ENCODE measurements around the gene ACOT6.

ACOT6 gene

DNA sequence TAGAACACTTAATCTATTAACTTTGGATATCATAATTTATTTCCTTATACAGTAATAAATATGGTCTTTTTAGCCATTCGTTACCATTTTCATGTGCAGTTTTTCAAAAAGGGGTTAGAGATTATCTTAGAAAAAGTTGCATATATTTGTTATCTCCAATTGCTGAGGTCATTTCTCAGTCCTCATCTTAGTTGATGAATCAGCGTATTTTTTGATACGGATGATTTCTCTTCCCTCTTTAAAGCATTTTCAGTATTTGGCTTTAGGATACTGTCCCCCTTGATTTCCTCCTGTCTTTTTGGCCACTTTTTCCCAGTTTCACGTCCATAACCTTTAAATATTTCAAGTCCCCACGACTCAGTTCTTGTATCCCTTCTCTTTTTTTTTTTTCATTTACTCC lies 54.3 kb downstream of the ACOT6 start:
- Histone ChIP-seq H3K27ac (ENCODE audit: insufficient read depth, low read length, poor library complexity, severe bottlenecking) (no peak overlapping the region), H3K36me3 (ENCODE audit: control insufficient read depth, insufficient read depth, low read length) (no peaks in the 10 kb centered on the region), H3K4me1 (ENCODE audit: control insufficient read depth, insufficient read depth, low read length, poor library complexity, severe bottlenecking) (no peaks in the 10 kb centered on the region), H3K27me3 (replicated peaks; ENCODE audit: control insufficient read depth, insufficient read depth, low read length, poor library complexity, severe bottlenecking) (no peaks in the 10 kb centered on the region), H3K9me3 (ENCODE audit: control insufficient read depth, low read length) (no peaks in the 10 kb centered on the region), H3K4me3 (ENCODE audit: insufficient read depth, low read depth, low read length, poor library complexity, severe bottlenecking) (no peak overlapping the region)
- DNase-seq, result no peak

- DNase-seq, result no peak
- H3K27me3 ChIP-seq (replicated peaks; ENCODE audit: control insufficient read depth, insufficient read depth, low read length, poor library complexity, severe bottlenecking), result no peaks in the 10 kb centered on the region
- no peak overlapping the region for H3K27ac ChIP-seq (ENCODE audit: insufficient read depth, low read length, poor library complexity, severe bottlenecking)
- H3K4me3 ChIP-seq (ENCODE audit: insufficient read depth, low read depth, low read length, poor library complexity, severe bottlenecking), result no peak overlapping the region
- no peaks in the 10 kb centered on the region for H3K4me1 ChIP-seq (ENCODE audit: control insufficient read depth, insufficient read depth, low read length, poor library complexity, severe bottlenecking)
- H3K36me3 ChIP-seq (ENCODE audit: control insufficient read depth, insufficient read depth, low read length), result no peaks in the 10 kb centered on the region
- H3K9me3 ChIP-seq (ENCODE audit: control insufficient read depth, low read length), result no peaks in the 10 kb centered on the region
These were observed 55.5 kb downstream of the ACOT6 start for GRCh38 chr14:73667854-73668253.

All from effector memory CD4-positive, alpha-beta T cell (primary cell).